WERI-Rb-1 (cell line): ENCODE measurements around the gene RRAS.
A peak's percentile ranks its signal among the peaks of the same experiment; 100 is the strongest.
"Not testable (repeated sequence)": the region's sequence is repeated elsewhere in the genome, so short reads cannot be mapped to it uniquely, and the experiment has no call there.

Source experiments
- DNase-seq: peaks from one replicate; pipeline ENCODE4 v3.0.0-alpha.2; 2020
- H3K27ac ChIP-seq: fragments of 250-450 bp; sonication (Bioruptor Pico); 2 replicates; pipeline ENCODE4 v1.5.1; 2020; ENCODE audit warnings: mild to moderate bottlenecking, moderate library complexity
- H3K27me3 ChIP-seq: fragments of 250-450 bp; sonication (Bioruptor Pico); 2 replicates; pipeline ENCODE4 v1.5.1; 2021; ENCODE audit warnings: mild to moderate bottlenecking, low read depth, moderate library complexity; ENCODE audit not compliant: insufficient read depth, severe bottlenecking
- H3K36me3 ChIP-seq: fragments of 250-450 bp; sonication (Bioruptor Pico); 2 replicates; pipeline ENCODE4 v1.5.1; 2020; ENCODE audit warnings: mild to moderate bottlenecking, moderate library complexity
- H3K4me3 ChIP-seq: 2 replicates; pipeline ENCODE4 v1.5.1; 2011; ENCODE audit warnings: low read depth, mild to moderate bottlenecking, control low read depth, low read length
- H3K9me3 ChIP-seq: fragments of 250-450 bp; sonication (Bioruptor Pico); 2 replicates; pipeline ENCODE4 v1.5.1; 2021; ENCODE audit warnings: mild to moderate bottlenecking, moderate library complexity; ENCODE audit not compliant: severe bottlenecking
- TF ChIP-seq, protein P1 (sequence below): IDR thresholded peaks from 2 replicates; pipeline ENCODE4 v1.5.1; 2011; ENCODE audit warnings: low read depth, mild to moderate bottlenecking, control low read depth, inconsistent platforms, low read length

RRAS gene

GRCh38 chr19:49635530-49636232, 4.3 kb downstream of the RRAS start:
- TF ChIP-seq, protein P1, sequence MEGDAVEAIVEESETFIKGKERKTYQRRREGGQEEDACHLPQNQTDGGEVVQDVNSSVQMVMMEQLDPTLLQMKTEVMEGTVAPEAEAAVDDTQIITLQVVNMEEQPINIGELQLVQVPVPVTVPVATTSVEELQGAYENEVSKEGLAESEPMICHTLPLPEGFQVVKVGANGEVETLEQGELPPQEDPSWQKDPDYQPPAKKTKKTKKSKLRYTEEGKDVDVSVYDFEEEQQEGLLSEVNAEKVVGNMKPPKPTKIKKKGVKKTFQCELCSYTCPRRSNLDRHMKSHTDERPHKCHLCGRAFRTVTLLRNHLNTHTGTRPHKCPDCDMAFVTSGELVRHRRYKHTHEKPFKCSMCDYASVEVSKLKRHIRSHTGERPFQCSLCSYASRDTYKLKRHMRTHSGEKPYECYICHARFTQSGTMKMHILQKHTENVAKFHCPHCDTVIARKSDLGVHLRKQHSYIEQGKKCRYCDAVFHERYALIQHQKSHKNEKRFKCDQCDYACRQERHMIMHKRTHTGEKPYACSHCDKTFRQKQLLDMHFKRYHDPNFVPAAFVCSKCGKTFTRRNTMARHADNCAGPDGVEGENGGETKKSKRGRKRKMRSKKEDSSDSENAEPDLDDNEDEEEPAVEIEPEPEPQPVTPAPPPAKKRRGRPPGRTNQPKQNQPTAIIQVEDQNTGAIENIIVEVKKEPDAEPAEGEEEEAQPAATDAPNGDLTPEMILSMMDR, result 0 out of 2 replicates have a peak, but pooled peaks have one; percentile 3
- DNase-seq, result peak; percentile 42
- H3K4me3 ChIP-seq, result no peak overlapping the region
- H3K9me3 ChIP-seq, result no peaks in the 10 kb centered on the region
- H3K36me3 ChIP-seq, result no peaks in the 10 kb centered on the region; the same call in 1 of the 2 replicates
- peak overlapping the region; percentile 40 for H3K27ac ChIP-seq
- no peaks in the 10 kb centered on the region for H3K27me3 ChIP-seq

GRCh38 chr19:49633273-49633672, 6.7 kb downstream of the RRAS start:
- H3K27me3 ChIP-seq, H3K36me3 ChIP-seq, DNase-seq, H3K4me3 ChIP-seq, H3K27ac ChIP-seq, H3K9me3 ChIP-seq: not testable (repeated sequence)

DNA sequence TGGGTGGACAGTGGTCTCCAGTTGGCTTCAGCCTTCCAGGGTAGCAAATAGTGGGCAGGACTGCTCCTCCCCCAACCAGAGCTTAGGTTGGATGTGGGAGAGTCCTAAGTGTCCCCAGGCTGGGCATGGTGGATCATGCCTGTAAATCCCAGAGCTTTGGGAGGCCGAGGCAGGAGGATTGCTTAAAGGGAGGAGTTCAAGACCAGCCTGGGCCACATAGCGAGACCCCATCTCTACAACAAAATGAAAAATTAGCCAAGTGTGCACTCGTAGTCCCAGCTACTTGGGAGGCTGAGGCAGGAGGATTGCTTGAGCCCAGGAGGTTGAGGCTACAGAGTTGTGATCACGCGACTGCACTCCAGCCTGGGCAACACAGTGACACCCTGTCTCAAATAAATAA, 7.4 kb downstream of the RRAS start:
- DNase-seq, result no peak
- TF ChIP-seq, protein P1, result no peak
- Histone ChIP-seq H3K27me3 (no peaks in the 10 kb centered on the region), H3K4me3 (no peak overlapping the region), H3K36me3 (peaks cover 13% of the 10 kb centered on the region), H3K9me3 (no peaks in the 10 kb centered on the region), H3K27ac (no peak overlapping the region)

DNA sequence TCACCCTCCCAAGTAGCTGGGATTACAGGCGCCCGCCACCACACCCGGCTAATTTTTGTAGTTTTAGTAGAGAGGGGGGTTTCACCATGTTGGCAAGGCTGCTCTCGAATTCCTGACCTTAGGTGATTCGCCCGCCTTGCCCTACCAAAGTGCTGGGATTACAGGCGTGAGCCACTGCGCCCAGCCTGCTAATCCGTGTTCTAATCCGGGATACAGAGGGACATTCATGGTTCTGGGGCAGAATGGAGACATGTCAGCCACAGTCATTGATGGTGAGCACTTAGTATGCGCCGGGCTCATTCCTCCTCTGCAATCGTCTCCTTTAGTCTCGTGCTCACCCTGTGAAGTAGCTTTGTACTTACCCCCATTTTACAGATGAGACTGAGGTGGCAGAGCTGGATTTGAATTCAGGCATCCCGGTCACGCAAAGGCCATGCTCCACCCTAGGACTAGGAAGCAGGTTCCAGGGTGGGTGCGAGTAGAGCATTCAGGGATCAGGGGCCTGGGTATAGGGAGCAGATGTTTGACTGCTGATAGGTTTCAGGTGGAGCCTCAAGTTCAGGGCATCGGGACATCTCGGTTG, 8.2 kb downstream of the RRAS start:
- DNase-seq, result peak; percentile 50
- TF ChIP-seq, protein P1, result no peak
- no peak overlapping the region for H3K4me3 ChIP-seq
- H3K27me3 ChIP-seq, result no peaks in the 10 kb centered on the region
- no peaks in the 10 kb centered on the region for H3K9me3 ChIP-seq
- no peak overlapping the region for H3K27ac ChIP-seq
- H3K36me3 ChIP-seq, result peaks cover 20% of the 10 kb centered on the region

DNA sequence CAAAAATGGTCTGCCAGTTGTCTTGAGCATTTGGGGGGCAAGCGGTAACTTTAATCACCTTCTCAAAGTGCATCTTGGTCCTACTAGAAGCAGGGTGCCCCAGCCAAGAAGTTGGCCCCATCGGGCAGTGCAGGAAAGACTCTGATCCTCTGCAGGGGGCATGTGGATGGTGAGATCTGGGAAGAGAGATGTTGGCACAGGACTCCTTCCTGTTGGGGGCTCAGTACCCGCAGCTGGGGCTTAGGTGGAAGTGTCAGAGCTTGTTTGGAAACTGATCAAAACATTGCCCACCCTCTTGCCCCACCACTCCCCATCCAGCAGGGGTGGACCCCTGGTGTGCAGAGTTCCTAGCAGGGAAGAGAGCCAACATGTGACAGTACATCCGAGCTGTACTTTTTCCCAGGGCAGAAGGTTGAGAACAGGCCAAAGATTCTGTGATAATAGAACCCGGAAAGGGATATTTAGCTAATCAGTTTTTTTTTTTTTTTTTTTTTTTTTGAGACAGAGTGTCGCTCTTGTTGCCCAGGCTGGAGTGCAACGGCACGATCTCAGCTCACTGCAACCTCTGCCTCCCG, 8.8 kb downstream of the RRAS start:
- TF ChIP-seq, protein P1, result no peak
- H3K9me3 ChIP-seq, result no peaks in the 10 kb centered on the region
- H3K4me3 ChIP-seq, result no peak overlapping the region
- no peaks in the 10 kb centered on the region for H3K27me3 ChIP-seq
- DNase-seq, result no peak
- H3K27ac ChIP-seq, result no peak overlapping the region
- peaks cover 25% of the 10 kb centered on the region for H3K36me3 ChIP-seq

- Histone ChIP-seq H3K4me3 (no peak overlapping the region), H3K27ac (no peak overlapping the region), H3K27me3 (no peaks in the 10 kb centered on the region), H3K9me3 (no peaks in the 10 kb centered on the region), H3K36me3 (peaks cover 29% of the 10 kb centered on the region)
- TF ChIP-seq, protein P1, result no peak
- DNase-seq, result no peak
Observed at GRCh38 chr19:49629659-49630058, 10.3 kb downstream of the RRAS start.
